Choroid plexus epithelial cell (primary cell): ENCODE data around the gene KIF3C.
"Not testable (repeated sequence)": the region's sequence is repeated elsewhere in the genome, so short reads cannot be mapped to it uniquely, and the experiment has no call there.

Source experiments
- DNase-seq: peaks from one replicate; pipeline ENCODE4 v3.0.0-alpha.2; 2010; ENCODE audit warnings: low read depth
- H3K4me3 ChIP-seq: 2 replicates; pipeline ENCODE4 v1.5.1; 2011; ENCODE audit warnings: low read depth, mild to moderate bottlenecking, control low read depth, low read length, moderate library complexity
- CTCF ChIP-seq: conservative IDR thresholded peaks from 2 replicates; pipeline ENCODE4 v1.5.1; 2011; ENCODE audit warnings: low read depth, mild to moderate bottlenecking, control low read depth, inconsistent platforms, low read length, moderate library complexity

KIF3C gene

GRCh38 chr2:26008851-26009566 is 26.7 kb upstream of the KIF3C start:
- no peak for TF ChIP-seq CTCF
- H3K4me3 ChIP-seq: no peak overlapping the region
- peak; percentile 81 for DNase-seq

GRCh38 chr2:26008095-26008494 is 25.8 kb upstream of the KIF3C start:
- H3K4me3 ChIP-seq: no peak overlapping the region
- DNase-seq: no peak
- no peak for TF ChIP-seq CTCF

GRCh38 chr2:26002632-26003310 is 20.5 kb upstream of the KIF3C start:
- no peak for TF ChIP-seq CTCF
- no peak overlapping the region for H3K4me3 ChIP-seq
- DNase-seq: no peak

- DNase-seq: peak; percentile 47
- H3K4me3 ChIP-seq: no peak overlapping the region
- no peak for TF ChIP-seq CTCF
Observed at GRCh38 chr2:26001743-26002351, 19.6 kb upstream of the KIF3C start.

- no peak overlapping the region for H3K4me3 ChIP-seq
- no peak for TF ChIP-seq CTCF
- DNase-seq: no peak
Observed at GRCh38 chr2:26000561-26001082, 18.3 kb upstream of the KIF3C start.

GRCh38 chr2:25999406-25999805 is 17.1 kb upstream of the KIF3C start:
- DNase-seq: peak; percentile 25
- H3K4me3 ChIP-seq: not testable (repeated sequence)

GRCh38 chr2:25998816-25999383 is 16.6 kb upstream of the KIF3C start:
- not testable (repeated sequence) for H3K4me3 ChIP-seq, DNase-seq

- H3K4me3 ChIP-seq: no peak overlapping the region
- TF ChIP-seq CTCF: no peak
- DNase-seq: peak; percentile 66
Observed at GRCh38 chr2:25996844-25997243, 14.5 kb upstream of the KIF3C start.
